HG03439 (cell line): Measurements from ENCODE around the gene TMEM154.

Experiments
- ATAC-seq: cut with Tn5 transposase; IDR thresholded peaks from one replicate; pipeline ENCODE4 v1.9.1; 2021; ENCODE audit warnings: mild to moderate bottlenecking, moderate library complexity; ENCODE audit not compliant: unreplicated experiment

The TMEM154 gene

GRCh38 chr4:152679414-152680281 is at the start of gene TMEM154:
Gene TMEM154 (minus strand): TSS chr4:152679997. CDS start chr4:152679933, 64 bp downstream.
- peak; percentile 55 for ATAC-seq

- ATAC-seq: no peak
Measured at GRCh38 chr4:152729466-152729865, 49.7 kb upstream of the TMEM154 start.

GRCh38 chr4:152728343-152728742 is 48.5 kb upstream of the TMEM154 start:
- no peak for ATAC-seq

- no peak for ATAC-seq
Measured at GRCh38 chr4:152727784-152728183, 48.0 kb upstream of the TMEM154 start.

- ATAC-seq: no peak
Measured at GRCh38 chr4:152724494-152724893, 44.7 kb upstream of the TMEM154 start.

- ATAC-seq: no peak
Measured at GRCh38 chr4:152723236-152723635, 43.4 kb upstream of the TMEM154 start.

GRCh38 chr4:152719801-152720556 is 40.2 kb upstream of the TMEM154 start:
- no peak for ATAC-seq

GRCh38 chr4:152719291-152719690 is 39.5 kb upstream of the TMEM154 start:
- ATAC-seq: no peak

GRCh38 chr4:152715076-152715475 is 35.3 kb upstream of the TMEM154 start:
- no peak for ATAC-seq

GRCh38 chr4:152713951-152714705 is 34.3 kb upstream of the TMEM154 start:
- no peak for ATAC-seq

GRCh38 chr4:152709675-152710438 is 30.1 kb upstream of the TMEM154 start:
- ATAC-seq: no peak

GRCh38 chr4:152708796-152709195 is 29.0 kb upstream of the TMEM154 start:
- no peak for ATAC-seq

GRCh38 chr4:152708361-152708760 is 28.6 kb upstream of the TMEM154 start:
- ATAC-seq: no peak

- ATAC-seq: no peak
Measured at GRCh38 chr4:152707632-152708031, 27.8 kb upstream of the TMEM154 start.

- ATAC-seq: no peak
Measured at GRCh38 chr4:152705903-152706302, 26.1 kb upstream of the TMEM154 start.

GRCh38 chr4:152704788-152705187 is 25.0 kb upstream of the TMEM154 start:
- no peak for ATAC-seq

- ATAC-seq: no peak
Measured at GRCh38 chr4:152700151-152700550, 20.4 kb upstream of the TMEM154 start.

- ATAC-seq: no peak
Measured at GRCh38 chr4:152699313-152699712, 19.5 kb upstream of the TMEM154 start.

- ATAC-seq: no peak
Measured at GRCh38 chr4:152698089-152698499, 18.3 kb upstream of the TMEM154 start.

- ATAC-seq: no peak
Measured at GRCh38 chr4:152697284-152698088, 17.7 kb upstream of the TMEM154 start.
